ENCODE results near the gene TNS2.
A peak's percentile ranks its signal among the peaks of the same experiment; 100 is the strongest.
"Not testable (repeated sequence)": the region's sequence is repeated elsewhere in the genome, so short reads cannot be mapped to it uniquely, and the experiment has no call there.

The TNS2 gene

GRCh38 chr12:53007343-53007742 is 42.5 kb upstream of the TNS2 start:
- peak overlapping the region; percentile 100 for H3K4me3 ChIP-seq (ENCODE audit: low read length)
- DNase-seq (ENCODE audit: low read depth): no peak
- TF ChIP-seq CTCF (conservative IDR thresholded peaks at IDR 0.05; ENCODE audit: low read length): no peak

- H3K4me3 ChIP-seq (ENCODE audit: low read length); DNase-seq (ENCODE audit: low read depth): not testable (repeated sequence)
Measured at GRCh38 chr12:53008760-53009159, 41.1 kb upstream of the TNS2 start.

- no peak overlapping the region for H3K4me3 ChIP-seq (ENCODE audit: low read length)
- no peak for DNase-seq (ENCODE audit: low read depth)
- TF ChIP-seq CTCF (conservative IDR thresholded peaks at IDR 0.05; ENCODE audit: low read length): no peak
Measured at GRCh38 chr12:53010955-53011354, 38.9 kb upstream of the TNS2 start.

- no peak overlapping the region for H3K4me3 ChIP-seq (ENCODE audit: low read length)
- TF ChIP-seq CTCF (conservative IDR thresholded peaks at IDR 0.05; ENCODE audit: low read length): no peak
- DNase-seq (ENCODE audit: low read depth): no peak
Measured at GRCh38 chr12:53011889-53012288, 38.0 kb upstream of the TNS2 start.

GRCh38 chr12:53012928-53013327 is 36.9 kb upstream of the TNS2 start:
- DNase-seq (ENCODE audit: low read depth): no peak
- no peak for TF ChIP-seq CTCF (conservative IDR thresholded peaks at IDR 0.05; ENCODE audit: low read length)
- H3K4me3 ChIP-seq (ENCODE audit: low read length): no peak overlapping the region

GRCh38 chr12:53014709-53015108 is 35.2 kb upstream of the TNS2 start:
- DNase-seq (ENCODE audit: low read depth): no peak
- no peak overlapping the region for H3K4me3 ChIP-seq (ENCODE audit: low read length)
- TF ChIP-seq CTCF (conservative IDR thresholded peaks at IDR 0.05; ENCODE audit: low read length): no peak

GRCh38 chr12:53025250-53025649 is 24.6 kb upstream of the TNS2 start:
- DNase-seq (ENCODE audit: low read depth): no peak
- H3K4me3 ChIP-seq (ENCODE audit: low read length): no peak overlapping the region
- TF ChIP-seq CTCF (conservative IDR thresholded peaks at IDR 0.05; ENCODE audit: low read length): no peak

GRCh38 chr12:53027014-53027413 is 22.9 kb upstream of the TNS2 start:
- H3K4me3 ChIP-seq (ENCODE audit: low read length); DNase-seq (ENCODE audit: low read depth): not testable (repeated sequence)

Data from AG10803 (cell line).